ENCODE measurements around the gene CNTNAP5. TPM values are rescaled to one million over a fixed set of nuclear protein-coding genes. Genes with fewer than 3 reads are reported as not detected.

The CNTNAP5 gene
- total and polyA plus RNA-seq, 9 of the 15 experiments (the other 6 are each of a cell fraction or from before 2014, with no cell fraction given), result not detected

DNA sequence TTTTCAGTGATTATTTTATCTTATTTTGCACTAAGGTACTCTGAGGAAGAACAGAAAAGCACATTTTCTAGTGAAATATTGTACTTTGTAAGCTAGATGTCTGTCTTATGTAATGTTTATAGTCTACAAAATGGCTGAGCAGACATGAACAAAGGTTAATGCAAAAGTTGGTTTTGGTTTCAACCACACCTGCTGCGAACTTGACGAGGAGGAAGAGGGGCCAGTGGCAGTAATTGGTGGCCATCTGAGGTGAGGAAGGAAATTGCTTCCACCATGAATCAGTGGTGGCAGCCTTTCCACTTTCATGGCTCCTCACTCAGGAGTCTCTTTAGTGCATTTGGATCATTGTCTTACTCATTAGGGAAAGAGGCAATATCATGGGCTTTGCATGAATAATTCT is 894.2 kb downstream of the CNTNAP5 start (continued):
- TF ChIP-seq, protein P1, sequence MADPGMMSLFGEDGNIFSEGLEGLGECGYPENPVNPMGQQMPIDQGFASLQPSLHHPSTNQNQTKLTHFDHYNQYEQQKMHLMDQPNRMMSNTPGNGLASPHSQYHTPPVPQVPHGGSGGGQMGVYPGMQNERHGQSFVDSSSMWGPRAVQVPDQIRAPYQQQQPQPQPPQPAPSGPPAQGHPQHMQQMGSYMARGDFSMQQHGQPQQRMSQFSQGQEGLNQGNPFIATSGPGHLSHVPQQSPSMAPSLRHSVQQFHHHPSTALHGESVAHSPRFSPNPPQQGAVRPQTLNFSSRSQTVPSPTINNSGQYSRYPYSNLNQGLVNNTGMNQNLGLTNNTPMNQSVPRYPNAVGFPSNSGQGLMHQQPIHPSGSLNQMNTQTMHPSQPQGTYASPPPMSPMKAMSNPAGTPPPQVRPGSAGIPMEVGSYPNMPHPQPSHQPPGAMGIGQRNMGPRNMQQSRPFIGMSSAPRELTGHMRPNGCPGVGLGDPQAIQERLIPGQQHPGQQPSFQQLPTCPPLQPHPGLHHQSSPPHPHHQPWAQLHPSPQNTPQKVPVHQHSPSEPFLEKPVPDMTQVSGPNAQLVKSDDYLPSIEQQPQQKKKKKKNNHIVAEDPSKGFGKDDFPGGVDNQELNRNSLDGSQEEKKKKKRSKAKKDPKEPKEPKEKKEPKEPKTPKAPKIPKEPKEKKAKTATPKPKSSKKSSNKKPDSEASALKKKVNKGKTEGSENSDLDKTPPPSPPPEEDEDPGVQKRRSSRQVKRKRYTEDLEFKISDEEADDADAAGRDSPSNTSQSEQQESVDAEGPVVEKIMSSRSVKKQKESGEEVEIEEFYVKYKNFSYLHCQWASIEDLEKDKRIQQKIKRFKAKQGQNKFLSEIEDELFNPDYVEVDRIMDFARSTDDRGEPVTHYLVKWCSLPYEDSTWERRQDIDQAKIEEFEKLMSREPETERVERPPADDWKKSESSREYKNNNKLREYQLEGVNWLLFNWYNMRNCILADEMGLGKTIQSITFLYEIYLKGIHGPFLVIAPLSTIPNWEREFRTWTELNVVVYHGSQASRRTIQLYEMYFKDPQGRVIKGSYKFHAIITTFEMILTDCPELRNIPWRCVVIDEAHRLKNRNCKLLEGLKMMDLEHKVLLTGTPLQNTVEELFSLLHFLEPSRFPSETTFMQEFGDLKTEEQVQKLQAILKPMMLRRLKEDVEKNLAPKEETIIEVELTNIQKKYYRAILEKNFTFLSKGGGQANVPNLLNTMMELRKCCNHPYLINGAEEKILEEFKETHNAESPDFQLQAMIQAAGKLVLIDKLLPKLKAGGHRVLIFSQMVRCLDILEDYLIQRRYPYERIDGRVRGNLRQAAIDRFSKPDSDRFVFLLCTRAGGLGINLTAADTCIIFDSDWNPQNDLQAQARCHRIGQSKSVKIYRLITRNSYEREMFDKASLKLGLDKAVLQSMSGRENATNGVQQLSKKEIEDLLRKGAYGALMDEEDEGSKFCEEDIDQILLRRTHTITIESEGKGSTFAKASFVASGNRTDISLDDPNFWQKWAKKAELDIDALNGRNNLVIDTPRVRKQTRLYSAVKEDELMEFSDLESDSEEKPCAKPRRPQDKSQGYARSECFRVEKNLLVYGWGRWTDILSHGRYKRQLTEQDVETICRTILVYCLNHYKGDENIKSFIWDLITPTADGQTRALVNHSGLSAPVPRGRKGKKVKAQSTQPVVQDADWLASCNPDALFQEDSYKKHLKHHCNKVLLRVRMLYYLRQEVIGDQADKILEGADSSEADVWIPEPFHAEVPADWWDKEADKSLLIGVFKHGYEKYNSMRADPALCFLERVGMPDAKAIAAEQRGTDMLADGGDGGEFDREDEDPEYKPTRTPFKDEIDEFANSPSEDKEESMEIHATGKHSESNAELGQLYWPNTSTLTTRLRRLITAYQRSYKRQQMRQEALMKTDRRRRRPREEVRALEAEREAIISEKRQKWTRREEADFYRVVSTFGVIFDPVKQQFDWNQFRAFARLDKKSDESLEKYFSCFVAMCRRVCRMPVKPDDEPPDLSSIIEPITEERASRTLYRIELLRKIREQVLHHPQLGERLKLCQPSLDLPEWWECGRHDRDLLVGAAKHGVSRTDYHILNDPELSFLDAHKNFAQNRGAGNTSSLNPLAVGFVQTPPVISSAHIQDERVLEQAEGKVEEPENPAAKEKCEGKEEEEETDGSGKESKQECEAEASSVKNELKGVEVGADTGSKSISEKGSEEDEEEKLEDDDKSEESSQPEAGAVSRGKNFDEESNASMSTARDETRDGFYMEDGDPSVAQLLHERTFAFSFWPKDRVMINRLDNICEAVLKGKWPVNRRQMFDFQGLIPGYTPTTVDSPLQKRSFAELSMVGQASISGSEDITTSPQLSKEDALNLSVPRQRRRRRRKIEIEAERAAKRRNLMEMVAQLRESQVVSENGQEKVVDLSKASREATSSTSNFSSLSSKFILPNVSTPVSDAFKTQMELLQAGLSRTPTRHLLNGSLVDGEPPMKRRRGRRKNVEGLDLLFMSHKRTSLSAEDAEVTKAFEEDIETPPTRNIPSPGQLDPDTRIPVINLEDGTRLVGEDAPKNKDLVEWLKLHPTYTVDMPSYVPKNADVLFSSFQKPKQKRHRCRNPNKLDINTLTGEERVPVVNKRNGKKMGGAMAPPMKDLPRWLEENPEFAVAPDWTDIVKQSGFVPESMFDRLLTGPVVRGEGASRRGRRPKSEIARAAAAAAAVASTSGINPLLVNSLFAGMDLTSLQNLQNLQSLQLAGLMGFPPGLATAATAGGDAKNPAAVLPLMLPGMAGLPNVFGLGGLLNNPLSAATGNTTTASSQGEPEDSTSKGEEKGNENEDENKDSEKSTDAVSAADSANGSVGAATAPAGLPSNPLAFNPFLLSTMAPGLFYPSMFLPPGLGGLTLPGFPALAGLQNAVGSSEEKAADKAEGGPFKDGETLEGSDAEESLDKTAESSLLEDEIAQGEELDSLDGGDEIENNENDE (IDR thresholded peaks at IDR 0.05; ENCODE audit: low read depth, low read length), result no peak
- no peak for TF ChIP-seq ZNF282 (CRISPR knock-in tag; IDR thresholded peaks at IDR 0.05)
- TF ChIP-seq ZNF316 (IDR thresholded peaks at IDR 0.05), result no peak
- no peak for TF ChIP-seq NELFE (IDR thresholded peaks at IDR 0.05; ENCODE audit: insufficient read depth, insufficient read length)
- TF ChIP-seq MTF1 (CRISPR knock-in tag; IDR thresholded peaks at IDR 0.05; ENCODE audit: borderline replicate concordance), result no peak
- TF ChIP-seq MYC (IDR thresholded peaks at IDR 0.05; ENCODE audit: low read depth, low read length), result no peak
- TF ChIP-seq MYC (CRISPR knock-in tag; IDR thresholded peaks at IDR 0.05; ENCODE audit: borderline replicate concordance, low read depth), result no peak
- TF ChIP-seq, protein P2, sequence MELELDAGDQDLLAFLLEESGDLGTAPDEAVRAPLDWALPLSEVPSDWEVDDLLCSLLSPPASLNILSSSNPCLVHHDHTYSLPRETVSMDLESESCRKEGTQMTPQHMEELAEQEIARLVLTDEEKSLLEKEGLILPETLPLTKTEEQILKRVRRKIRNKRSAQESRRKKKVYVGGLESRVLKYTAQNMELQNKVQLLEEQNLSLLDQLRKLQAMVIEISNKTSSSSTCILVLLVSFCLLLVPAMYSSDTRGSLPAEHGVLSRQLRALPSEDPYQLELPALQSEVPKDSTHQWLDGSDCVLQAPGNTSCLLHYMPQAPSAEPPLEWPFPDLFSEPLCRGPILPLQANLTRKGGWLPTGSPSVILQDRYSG (tag; conservative IDR thresholded peaks at IDR 0.05; ENCODE audit: low read depth), result no peak

Measured in K562 (cell line).